ENCODE results near the gene RBPJ.

RBPJ gene

DNA sequence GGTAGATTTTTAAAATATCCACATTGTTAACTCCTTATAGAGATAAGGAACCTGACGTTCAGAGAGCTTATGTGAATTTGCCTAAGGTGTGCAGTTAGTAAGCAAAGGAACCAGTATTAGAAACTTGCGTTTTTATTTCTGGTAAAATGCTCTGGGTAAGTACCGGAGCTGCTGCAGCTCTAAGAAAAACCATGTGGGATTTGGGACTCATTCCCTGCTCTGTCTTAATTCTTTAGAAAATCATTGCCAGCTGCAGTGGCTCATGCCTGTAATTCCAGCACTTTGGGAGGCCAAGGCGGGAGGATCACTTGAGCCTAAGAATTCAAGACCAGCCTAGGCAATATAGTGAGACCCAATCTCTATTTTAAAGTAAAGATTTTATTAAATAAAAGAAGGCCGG is 163.7 kb downstream of the RBPJ start:
- POLR2A ChIA-PET = interaction anchor here (1.3 kb wide), 1 partner anchor 100 kb away, joined by 6 read pairs; no protein-coding TSS in a partner anchor
- DNase-seq (ENCODE audit: extremely low spot score) = no peak
- CTCF ChIA-PET = interaction anchor here (0.7 to 1.4 kb wide), 3 partner anchors 10 to 1038 kb away, joined by 3 to 4 read pairs (median 3); no protein-coding TSS in a partner anchor
- TF ChIP-seq NFRKB (IDR thresholded peaks at IDR 0.05) (no peak), HDGF (IDR thresholded peaks at IDR 0.05; ENCODE audit: borderline replicate concordance) (no peak), L3MBTL2 (conservative IDR thresholded peaks at IDR 0.05) (no peak), SUZ12 (IDR thresholded peaks at IDR 0.05) (no peak), ELF4 (IDR thresholded peaks at IDR 0.05) (no peak), ARNT (IDR thresholded peaks at IDR 0.05) (no peak), SP1 (IDR thresholded peaks at IDR 0.05) (no peak), FOXM1 (IDR thresholded peaks at IDR 0.05; ENCODE audit: borderline replicate concordance) (no peak), ZNF384 (IDR thresholded peaks at IDR 0.05) (no peak), TARDBP (IDR thresholded peaks at IDR 0.05) (no peak), BHLHE40 (IDR thresholded peaks at IDR 0.05; ENCODE audit: borderline replicate concordance) (no peak), CTBP1 (IDR thresholded peaks at IDR 0.05; ENCODE audit: borderline replicate concordance) (no peak), FOXA1 (IDR thresholded peaks at IDR 0.05) (no peak)
- TF ChIP-seq, protein P1, sequence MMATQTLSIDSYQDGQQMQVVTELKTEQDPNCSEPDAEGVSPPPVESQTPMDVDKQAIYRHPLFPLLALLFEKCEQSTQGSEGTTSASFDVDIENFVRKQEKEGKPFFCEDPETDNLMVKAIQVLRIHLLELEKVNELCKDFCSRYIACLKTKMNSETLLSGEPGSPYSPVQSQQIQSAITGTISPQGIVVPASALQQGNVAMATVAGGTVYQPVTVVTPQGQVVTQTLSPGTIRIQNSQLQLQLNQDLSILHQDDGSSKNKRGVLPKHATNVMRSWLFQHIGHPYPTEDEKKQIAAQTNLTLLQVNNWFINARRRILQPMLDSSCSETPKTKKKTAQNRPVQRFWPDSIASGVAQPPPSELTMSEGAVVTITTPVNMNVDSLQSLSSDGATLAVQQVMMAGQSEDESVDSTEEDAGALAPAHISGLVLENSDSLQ (IDR thresholded peaks at IDR 0.05) = no peak
